MM.1S (cell line): ENCODE data around the gene RTCA.

ENCODE experiments used
- CTCF ChIP-seq: fragments of 300-600 bp; sonication (generic); IDR thresholded peaks from 2 replicates; pipeline ENCODE4 v1.5.1; 2016; ENCODE audit warnings: antibody characterized with exemption, low read length, mixed read lengths
- EZH2phosphoT487 ChIP-seq: fragments of 300-600 bp; sonication (generic); IDR thresholded peaks from 2 replicates; pipeline ENCODE4 v1.6.1; 2018; ENCODE audit warnings: antibody characterized with exemption, low read length

- no peak for TF ChIP-seq CTCF
- TF ChIP-seq EZH2phosphoT487 = no peak
These were observed 46.6 kb upstream of the RTCA start for GRCh38 chr1:100219457-100219856.
